ENCODE results near the gene LCN15.

LCN15 gene

GRCh38 chr9:136748201-136748600 is 16.1 kb downstream of the LCN15 start, which contains the start of gene LCN6:
LCN6 (minus strand) TSS chr9:136748525; CDS start chr9:136748483, 42 bp downstream.
- H3K27ac ChIP-seq, result no peak within 1 kb of the TSS
- TF ChIP-seq CTCF (conservative IDR thresholded peaks at IDR 0.05), result no peak

GRCh38 chr9:136747161-136748060 is 16.9 kb downstream of the LCN15 start:
- no peak overlapping the region for H3K27ac ChIP-seq
- TF ChIP-seq CTCF (conservative IDR thresholded peaks at IDR 0.05), result no peak

GRCh38 chr9:136746621-136747020 is 17.7 kb downstream of the LCN15 start:
- H3K27ac ChIP-seq, result no peak overlapping the region
- TF ChIP-seq CTCF (conservative IDR thresholded peaks at IDR 0.05), result no peak

GRCh38 chr9:136746155-136746490 is 18.2 kb downstream of the LCN15 start:
- no peak for TF ChIP-seq CTCF (conservative IDR thresholded peaks at IDR 0.05)
- H3K27ac ChIP-seq, result no peak overlapping the region

GRCh38 chr9:136745389-136746154 is 18.7 kb downstream of the LCN15 start:
- no peak for TF ChIP-seq CTCF (conservative IDR thresholded peaks at IDR 0.05)

GRCh38 chr9:136744773-136745172 is 19.5 kb downstream of the LCN15 start:
- no peak overlapping the region for H3K27ac ChIP-seq

More at GRCh38 chr9:136745389-136746154, 18.7 kb downstream of the LCN15 start:
- H3K27ac ChIP-seq, result no peak overlapping the region

More at GRCh38 chr9:136744773-136745172, 19.5 kb downstream of the LCN15 start:
- TF ChIP-seq CTCF (conservative IDR thresholded peaks at IDR 0.05), result no peak

Data from VCaP (cell line).